Epithelial cell of esophagus (primary cell): ENCODE data around the gene PIP5KL1.
"Not testable (repeated sequence)": the region's sequence is repeated elsewhere in the genome, so short reads cannot be mapped to it uniquely, and the experiment has no call there.

ENCODE experiments used
- DNase-seq: peaks from one replicate; pipeline ENCODE4 v3.0.0; 2010; ENCODE audit warnings: low read depth
- H3K4me3 ChIP-seq: 2 replicates; pipeline ENCODE4 v1.5.1; 2011; ENCODE audit warnings: mild to moderate bottlenecking, low read length, control low read depth
- CTCF ChIP-seq: IDR thresholded peaks from 2 replicates; pipeline ENCODE4 v1.5.1; 2011; ENCODE audit warnings: low read depth, mild to moderate bottlenecking, low read length, control low read depth, inconsistent platforms; ENCODE audit not compliant: insufficient read depth; ENCODE audit errors: missing control alignments

The PIP5KL1 gene

GRCh38 chr9:127886401-127886972, 44.1 kb downstream of the PIP5KL1 start:
- DNase-seq: no peak
- no peak overlapping the region for H3K4me3 ChIP-seq
- TF ChIP-seq CTCF: no peak

- no peak overlapping the region for H3K4me3 ChIP-seq
- TF ChIP-seq CTCF: no peak
- no peak for DNase-seq
Measured at GRCh38 chr9:127885508-127886281, 44.9 kb downstream of the PIP5KL1 start.

GRCh38 chr9:127884976-127885490, 45.5 kb downstream of the PIP5KL1 start:
- no peak for DNase-seq
- no peak overlapping the region for H3K4me3 ChIP-seq
- no peak for TF ChIP-seq CTCF

- no peak for DNase-seq
- no peak overlapping the region for H3K4me3 ChIP-seq
- TF ChIP-seq CTCF: no peak
Measured at GRCh38 chr9:127884427-127884911, 46.1 kb downstream of the PIP5KL1 start.

GRCh38 chr9:127883959-127884358, 46.6 kb downstream of the PIP5KL1 start:
- no peak overlapping the region for H3K4me3 ChIP-seq
- TF ChIP-seq CTCF: no peak
- DNase-seq: no peak

GRCh38 chr9:127881715-127882114, 48.9 kb downstream of the PIP5KL1 start:
- H3K4me3 ChIP-seq, DNase-seq: not testable (repeated sequence)

GRCh38 chr9:127880143-127880542, 50.4 kb downstream of the PIP5KL1 start:
- H3K4me3 ChIP-seq: no peak overlapping the region
- TF ChIP-seq CTCF: no peak
- DNase-seq: no peak
